GM21423 (cell line): ENCODE results near the gene STYK1.
"Not testable (repeated sequence)": the region's sequence is repeated elsewhere in the genome, so short reads cannot be mapped to it uniquely, and the experiment has no call there.

Experiments
- ATAC-seq: cut with Tn5 transposase; IDR thresholded peaks from one replicate; pipeline ENCODE4 v1.9.1; 2021; ENCODE audit warnings: mild to moderate bottlenecking, moderate library complexity; ENCODE audit not compliant: unreplicated experiment

Gene STYK1

DNA sequence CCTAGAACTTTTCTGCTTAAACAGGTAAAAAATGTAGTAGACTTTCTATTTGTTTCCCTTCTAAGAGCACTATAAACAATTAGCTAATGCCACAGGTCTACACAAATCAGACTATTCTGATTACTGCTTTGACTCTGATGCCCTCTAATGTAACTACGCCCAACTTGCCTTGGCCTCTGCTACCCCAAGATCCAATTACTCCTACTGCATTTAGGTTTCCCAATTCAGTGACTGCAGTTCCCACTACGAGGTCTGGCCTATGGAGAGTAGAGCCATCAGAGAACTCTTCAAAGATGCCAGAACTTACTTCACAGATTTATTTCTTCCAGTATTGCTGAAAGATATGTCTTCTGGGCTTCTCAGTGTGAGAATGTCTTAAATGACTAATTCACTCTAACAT, 15.3 kb upstream of the STYK1 start:
- ATAC-seq: no peak

DNA sequence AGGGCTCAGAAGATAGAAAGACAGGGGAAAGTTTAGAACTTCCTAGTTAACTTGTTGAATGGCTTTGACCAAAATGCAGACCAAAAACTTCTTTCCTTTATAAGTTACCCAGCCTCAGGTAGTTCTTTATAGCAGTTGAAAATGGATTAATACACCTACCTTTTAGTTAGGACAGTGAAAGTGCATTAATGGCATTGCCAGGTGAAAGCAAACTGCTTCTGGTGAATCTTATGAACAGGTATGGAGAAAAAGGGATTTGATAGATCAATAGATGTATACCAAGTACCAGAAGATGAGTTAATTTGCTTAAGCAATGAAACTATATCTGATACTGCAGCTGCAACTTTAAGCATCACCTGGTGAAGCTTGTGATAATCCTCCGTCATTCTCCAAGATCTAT, 14.2 kb upstream of the STYK1 start:
- ATAC-seq: no peak

DNA sequence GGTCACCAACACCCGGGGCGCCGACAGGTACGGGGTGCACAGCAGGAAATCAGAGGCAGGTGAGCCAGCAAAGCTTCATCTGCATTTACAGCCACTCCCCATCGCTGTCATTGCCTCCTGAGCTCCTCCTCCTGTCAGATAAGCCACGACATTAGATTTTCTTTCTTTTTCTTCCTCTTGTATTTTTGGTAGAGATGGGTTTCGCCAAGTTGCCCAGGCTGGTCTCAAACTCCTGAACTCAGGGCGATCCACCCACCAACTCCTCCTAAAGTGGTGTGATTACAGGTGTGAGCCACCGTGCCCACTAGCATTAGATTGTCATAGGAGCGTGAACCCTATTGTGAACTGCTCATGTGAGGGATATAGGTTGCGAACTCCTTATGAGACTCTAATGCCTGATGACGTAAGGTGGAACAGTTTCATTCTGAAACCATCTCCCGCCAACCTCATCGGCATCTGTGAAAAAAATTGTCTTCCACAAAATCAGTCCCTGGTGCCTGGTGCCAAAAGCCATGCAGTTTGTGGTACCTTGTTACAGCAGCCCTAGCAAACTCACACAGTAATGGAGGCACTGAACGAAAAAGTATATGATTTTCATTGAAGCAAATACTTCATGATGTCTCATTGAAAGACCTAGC, 1.5 kb downstream of the STYK1 start:
- ATAC-seq: no peak

DNA sequence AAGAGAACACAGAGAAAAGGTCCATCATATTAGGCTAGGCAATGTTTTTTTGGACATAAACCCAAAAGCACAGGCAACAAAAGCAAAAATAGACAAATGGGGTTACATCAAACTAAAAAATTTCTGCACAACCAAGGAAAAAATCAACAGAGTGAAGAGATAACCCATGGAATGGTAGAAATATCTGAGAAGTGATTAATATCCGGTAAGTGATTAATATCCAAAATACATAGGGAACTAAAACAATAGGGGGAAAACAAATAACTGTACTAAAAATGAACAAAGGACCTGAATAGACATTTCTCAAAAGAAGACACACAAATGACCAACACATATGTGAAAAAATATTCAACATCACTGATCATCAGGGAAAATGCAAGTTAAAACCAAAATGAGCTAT, 4.3 kb downstream of the STYK1 start:
- no peak for ATAC-seq

DNA sequence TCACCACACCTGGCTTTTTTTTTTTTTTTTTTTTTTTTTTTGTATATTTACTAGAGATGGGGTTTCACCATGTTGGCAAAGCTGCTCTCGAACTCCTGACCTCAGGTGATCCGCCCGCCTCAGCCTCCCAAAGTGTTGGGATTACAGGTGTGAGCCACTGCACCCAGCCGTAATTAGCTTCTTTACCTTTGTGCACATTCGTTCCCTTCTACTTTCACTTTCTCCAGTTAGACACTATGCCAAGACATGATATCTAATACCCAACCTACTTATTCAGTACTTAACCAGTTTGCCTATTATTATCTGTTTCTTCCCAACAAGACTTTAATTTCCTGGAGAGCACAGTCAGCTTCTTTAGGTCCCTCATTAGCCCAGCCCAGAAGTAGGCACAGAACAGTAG, 5.3 kb downstream of the STYK1 start:
- no peak for ATAC-seq

DNA sequence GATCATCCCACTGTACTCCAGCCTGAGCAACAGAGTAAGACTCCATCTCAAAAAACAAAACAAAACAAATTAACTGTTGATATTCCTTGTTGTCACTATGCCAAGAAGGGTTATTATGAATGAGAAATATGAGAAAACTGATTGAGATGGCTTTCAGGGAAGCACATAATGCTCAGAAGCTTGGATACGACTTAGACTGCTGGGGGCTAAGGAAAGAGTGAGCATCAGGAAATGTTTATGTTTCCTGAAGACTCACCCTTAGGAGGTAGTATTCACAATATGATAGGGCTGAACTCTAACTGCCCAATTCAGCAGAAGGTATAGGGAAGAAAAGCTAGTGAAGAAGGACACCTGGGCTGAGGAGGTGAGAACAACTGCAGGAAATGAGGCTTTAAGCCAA, 6.3 kb downstream of the STYK1 start:
- no peak for ATAC-seq

DNA sequence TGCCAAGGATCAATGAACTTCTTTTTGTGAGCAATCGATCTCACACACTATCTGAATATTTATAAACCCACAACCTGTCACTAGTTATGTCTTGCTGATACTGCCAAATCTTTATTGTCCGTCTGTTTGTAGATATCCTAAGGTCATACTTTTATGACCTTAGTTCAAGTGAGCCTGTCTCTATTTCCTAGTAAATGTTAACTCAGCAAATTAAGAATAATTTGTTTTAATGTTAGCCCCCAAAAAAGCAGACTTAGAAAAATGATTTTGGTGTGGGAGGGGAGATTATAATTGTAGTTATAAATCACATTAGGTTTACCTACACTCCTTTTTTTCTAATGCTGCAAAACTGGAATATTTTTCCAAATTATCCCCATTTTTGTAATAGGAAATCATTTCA, 9.4 kb downstream of the STYK1 start:
- ATAC-seq: no peak

DNA sequence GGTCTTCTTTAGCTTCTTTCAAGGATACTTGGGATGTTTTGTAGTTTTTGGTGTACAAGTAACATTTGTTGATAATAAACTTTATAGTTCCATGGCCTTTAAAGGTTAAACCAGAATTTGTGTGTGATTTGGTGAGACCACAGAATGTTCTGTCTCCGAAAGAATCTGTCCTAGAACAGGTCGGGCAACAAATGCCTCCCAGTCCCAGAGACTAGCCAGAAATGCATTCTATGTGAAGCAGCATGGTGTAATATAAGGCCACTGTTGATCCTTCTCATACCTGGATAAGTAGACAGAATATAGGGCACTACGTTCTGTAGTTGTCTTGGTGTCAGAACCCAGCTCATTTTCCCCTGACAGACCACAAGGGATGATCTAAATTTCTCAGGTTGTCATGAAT, 10.0 kb downstream of the STYK1 start:
- ATAC-seq: no peak

DNA sequence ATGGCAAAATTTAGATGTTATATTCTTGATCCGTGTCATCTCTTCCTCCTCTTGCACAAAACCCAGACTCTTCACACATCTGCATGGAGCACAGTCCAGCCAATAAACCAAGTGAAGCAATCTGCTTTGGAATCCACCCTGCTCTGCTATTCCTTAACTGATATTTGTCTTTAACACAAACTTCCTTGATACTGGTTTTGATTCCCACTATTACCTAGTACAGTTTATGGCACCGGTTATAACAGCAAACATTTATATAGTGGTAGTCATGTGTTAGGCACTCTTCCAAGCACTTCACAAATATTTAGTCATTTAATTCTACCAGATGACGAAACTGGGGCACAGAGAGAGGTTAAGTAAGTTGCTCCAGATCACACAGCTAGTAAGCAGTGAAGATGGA, 12.5 kb downstream of the STYK1 start:
- no peak for ATAC-seq

DNA sequence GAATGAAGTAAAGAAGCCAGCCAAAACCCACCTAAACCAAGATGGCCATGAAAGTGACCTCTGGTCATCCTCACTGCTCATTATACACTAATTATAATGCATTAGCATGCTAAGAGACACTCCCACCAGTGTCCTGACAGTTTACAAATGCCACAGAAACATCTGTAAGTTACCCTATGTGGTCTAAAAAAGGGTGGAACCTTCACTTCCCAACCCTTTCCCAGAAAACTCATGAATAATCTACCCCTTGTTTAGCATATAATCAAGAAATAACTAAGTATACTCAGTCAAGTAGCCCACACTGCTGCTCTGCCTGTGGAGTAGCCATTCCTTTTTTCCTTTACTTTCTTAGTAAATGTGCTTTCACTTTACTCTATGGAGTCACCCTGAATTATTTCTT, 19.8 kb downstream of the STYK1 start:
- ATAC-seq: no peak

DNA sequence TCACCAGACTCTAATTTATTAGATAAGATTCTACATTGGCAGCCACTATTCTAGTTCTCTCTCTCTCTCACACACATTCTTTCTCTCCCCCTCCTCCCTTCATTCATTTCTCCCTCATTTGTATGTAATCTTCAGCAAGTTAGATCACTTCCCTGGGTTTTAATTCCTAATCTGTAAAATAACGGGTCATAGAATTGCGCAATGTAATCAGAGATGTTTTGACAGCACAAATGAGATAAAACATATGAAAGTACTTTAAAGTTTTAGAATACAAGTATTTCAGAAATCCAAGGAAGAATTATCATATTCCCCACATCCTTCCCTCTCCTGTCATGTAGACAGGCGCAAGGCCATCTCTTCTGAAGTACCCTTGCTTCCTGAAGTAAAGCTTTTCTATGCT, 21.7 kb downstream of the STYK1 start:
- no peak for ATAC-seq

DNA sequence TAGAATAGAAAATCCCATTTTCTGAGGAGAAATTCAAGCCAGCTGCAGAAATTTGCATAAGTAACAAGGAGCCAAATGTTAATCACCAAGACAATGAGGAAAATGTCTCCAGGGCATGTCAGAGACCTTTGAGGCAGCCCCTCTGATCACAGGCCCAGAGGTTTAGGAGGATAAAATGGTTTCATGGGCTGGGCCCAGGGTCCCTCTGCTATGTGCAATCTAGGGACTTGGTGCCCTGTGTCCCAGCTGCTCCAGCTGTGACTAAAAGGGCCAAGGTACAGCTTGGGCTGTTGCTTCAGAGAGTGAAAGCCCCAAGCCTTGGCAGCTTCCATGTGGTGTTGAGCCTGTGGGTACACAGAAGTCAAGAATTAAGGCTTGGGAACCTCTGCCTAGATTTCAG, 27.3 kb downstream of the STYK1 start:
- not testable (repeated sequence) for ATAC-seq

DNA sequence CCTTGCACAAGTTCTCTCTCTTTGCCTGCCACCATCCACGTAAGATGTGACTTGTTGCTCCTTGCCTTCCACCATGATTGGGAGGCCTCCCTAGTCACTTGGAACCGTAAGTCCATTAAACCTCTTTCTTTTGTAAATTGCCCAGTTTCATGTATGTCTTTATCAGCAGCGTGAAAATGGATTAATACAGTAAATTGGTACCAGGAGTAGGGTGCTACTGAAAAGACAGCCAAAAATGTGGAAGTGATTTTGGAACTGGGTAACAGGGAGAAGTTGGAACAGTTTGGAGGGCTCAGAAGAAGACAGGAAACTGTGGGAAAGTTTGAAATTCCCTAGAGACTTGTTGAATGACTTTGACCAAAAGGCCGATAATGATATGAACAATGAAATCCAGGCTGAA, 27.9 kb downstream of the STYK1 start:
- ATAC-seq: no peak

DNA sequence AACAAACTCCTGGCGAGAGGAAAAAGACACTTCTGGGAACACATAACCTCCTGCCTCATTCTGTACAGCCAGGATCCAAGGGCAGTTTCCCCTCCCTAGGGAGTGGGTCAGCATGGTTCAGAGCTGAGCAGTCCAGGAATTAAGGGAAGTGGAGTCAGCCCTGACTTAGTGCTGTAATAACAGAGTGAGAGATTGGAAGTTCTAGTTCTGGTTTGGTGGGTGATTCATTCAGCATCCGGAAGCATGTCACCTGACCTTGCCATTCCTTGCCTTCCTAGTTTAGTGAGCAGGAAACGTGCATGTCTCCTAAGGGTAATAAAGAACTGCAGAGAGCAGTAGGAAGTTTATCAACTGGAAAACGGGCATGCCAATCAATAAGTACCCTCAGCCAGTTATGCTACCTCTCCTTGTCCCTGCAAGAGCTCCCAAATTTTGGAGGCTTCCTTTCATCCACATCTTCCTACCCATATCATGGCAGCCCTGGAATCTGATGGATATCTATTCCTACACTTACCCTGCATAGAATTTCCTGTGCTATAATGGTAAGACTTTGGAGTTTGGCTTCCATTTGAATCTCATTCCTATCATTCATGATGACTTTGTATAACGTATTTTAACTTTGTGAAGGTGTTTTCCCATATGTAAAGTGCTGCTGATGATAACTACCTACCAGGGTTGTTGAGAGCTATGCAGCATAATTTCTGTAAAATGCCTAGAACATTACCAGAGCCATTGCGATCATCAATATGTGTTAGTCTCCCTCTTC, 31.9 kb downstream of the STYK1 start:
- no peak for ATAC-seq

DNA sequence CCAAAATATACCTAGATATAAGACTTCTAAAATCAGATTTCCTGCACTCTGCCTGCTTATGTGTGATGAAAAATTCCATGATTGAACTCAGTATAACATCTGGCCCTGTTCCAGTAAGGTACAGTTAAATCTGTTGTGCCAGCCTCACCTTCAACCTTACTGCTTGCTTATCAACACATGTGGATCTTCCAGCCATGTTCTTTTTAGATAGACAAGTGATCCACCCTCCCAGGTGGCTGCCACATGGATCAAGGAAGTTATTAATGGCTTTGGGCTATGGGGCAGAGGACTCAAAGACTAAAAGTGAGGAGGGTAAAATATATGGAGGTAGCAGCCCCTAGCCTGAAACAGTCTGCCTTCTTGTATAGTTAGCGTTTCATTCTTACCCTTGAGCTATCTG, 35.1 kb downstream of the STYK1 start:
- ATAC-seq: no peak

DNA sequence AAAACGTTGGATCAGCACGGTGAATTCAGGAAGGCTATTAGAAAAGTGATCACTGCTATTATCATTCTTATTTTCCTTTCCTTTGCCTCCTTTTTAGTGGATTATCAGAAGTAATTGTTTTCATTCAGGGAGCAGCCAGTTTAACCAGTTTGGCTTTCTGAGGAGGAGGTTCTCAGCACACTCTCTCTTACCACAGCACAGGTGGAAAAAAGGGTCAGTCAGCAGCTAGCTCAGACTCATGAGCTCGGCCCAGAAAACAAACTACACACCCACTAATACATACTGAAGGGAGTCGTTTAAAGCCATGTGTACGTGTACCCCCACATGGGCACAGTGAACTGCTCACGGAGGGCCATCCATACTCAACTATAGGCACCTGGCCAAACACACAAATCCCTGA, 37.2 kb downstream of the STYK1 start:
- ATAC-seq: no peak

DNA sequence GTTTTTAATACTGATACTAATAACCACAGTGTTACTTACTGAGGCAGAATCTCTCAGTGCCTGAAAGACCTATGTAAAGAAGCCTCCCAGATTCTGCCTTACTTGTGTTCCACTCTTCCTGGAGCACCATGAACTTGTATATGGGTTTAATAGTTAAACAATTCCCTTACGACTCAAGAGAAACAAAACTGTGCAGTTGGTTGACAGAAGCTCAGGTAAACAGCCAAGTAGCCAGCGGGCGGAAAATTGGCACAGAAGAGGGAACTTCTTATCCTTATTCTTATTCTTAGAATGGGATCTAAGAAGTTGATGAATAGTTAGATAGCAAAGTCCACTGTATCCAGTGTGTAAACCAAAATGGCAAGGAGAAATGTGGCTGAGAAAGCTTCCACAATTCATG, 37.7 kb downstream of the STYK1 start:
- no peak for ATAC-seq

DNA sequence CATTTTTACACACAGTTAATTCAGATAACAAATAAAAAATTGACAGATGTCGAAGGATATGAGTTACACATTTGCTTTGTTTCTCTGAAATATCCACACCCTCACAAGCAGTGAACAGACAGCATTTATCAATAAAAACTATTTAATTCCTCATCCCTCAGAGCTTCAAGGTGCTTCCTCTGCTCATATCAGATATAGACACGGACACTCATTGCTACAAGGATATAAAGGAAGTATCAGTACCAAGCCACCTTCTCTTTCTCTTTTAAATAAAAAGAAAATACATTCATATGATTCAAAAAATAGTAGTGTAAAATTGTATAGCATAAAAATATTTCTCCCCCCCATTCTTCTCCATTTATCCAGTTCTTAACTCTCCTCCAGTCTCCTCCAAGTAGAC, 38.5 kb downstream of the STYK1 start:
- no peak for ATAC-seq

DNA sequence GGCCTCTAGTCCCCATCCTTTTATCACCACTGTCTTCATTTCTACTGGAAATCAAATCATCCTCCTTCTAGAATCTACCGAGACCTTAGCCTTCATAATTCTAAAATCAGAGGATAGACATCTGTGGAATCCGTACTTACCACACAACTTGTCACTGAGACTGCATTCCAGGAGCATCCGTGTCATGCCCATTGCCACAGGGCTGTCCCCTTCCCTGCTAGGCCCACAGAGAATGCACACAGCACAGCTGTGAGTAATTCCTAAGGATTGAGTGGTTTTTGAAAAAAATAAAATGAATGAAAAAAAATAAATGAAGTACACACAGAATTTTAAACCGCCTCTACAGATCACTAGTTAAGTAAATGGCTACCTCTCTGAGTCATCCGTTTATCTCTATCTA, 39.4 kb downstream of the STYK1 start:
- ATAC-seq: no peak

DNA sequence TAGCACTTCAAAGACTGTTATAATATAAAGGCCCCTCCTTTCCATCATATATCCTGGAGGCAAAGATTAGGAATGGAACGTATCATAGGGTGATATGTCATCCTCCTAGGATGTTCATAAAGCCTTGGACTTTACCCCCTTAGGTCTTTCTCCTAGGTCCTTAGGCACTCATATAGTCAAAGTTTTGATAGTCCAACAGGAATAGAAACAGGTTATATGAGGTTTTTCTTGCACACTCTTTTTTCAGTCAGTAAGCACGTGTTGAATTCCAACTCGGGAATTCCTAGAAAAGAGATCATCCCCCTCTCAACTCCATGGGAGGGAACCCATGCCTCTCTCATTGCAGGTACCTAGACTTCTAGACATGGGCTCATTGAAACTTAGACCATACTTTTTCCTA, 40.3 kb downstream of the STYK1 start:
- ATAC-seq: no peak

DNA sequence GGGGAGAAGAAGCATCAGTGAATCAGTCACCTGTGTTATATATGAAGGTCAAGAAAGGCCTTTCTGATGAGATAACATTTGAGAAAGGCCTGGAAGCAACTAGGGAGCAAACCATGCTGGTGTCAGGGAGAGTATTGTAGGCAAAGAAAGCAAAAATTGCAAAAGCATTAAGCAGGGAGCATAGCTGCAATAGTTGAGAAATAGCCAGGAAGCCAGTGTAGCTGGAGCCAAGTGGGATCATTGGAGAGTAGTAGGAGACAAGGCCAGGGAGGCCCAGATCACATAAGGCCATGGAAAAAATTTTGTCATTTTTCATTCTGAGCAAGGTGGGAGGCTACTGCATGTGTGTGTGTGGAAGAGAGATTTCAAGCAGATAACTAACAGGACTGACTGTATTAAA, 41.6 kb downstream of the STYK1 start:
- no peak for ATAC-seq

DNA sequence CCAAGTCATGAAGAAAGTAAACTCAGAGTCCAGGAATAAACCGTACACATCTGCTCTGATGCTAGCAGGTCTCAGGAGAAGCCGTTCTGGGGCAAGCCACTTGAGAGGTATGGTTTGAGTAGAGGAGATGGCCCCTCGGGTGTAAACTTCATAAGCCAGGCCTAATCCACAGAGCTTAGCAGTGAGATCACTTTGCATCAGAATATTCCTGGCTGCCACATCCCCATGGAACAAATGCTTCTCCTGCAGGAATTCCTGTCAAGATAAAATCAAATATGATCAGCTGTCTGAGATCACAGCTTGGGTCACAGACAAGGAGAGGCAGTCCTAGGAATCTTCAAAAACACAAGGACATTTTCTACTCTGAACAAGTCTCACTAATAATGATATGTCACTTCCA, 49.2 kb downstream of the STYK1 start:
- ATAC-seq: no peak

DNA sequence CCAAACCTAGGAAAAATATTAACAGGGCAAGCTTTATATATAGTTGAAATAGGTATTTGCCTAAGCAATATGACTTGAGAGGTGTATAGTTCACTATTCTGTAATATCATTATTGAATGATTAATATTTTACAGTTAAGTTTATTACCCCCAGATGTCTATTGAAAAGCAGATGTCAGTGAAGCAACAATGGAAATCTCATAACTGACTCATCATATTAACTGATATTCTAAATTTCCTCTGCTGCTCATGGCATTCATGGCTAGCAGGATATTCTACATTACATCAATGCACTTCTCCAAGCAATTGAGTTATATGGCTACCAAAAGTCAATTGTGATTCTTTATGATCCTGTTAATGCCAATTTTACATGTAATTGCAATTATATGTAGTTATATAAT, 50.7 kb downstream of the STYK1 start:
- no peak for ATAC-seq
